Measurements from ENCODE around the gene ZFP82.

GRCh38 chr19:36371886-36372285, 46.6 kb downstream of the ZFP82 start:
- TF ChIP-seq, protein P1, sequence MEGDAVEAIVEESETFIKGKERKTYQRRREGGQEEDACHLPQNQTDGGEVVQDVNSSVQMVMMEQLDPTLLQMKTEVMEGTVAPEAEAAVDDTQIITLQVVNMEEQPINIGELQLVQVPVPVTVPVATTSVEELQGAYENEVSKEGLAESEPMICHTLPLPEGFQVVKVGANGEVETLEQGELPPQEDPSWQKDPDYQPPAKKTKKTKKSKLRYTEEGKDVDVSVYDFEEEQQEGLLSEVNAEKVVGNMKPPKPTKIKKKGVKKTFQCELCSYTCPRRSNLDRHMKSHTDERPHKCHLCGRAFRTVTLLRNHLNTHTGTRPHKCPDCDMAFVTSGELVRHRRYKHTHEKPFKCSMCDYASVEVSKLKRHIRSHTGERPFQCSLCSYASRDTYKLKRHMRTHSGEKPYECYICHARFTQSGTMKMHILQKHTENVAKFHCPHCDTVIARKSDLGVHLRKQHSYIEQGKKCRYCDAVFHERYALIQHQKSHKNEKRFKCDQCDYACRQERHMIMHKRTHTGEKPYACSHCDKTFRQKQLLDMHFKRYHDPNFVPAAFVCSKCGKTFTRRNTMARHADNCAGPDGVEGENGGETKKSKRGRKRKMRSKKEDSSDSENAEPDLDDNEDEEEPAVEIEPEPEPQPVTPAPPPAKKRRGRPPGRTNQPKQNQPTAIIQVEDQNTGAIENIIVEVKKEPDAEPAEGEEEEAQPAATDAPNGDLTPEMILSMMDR (IDR thresholded peaks at IDR 0.05; ENCODE audit: poor library complexity, severe bottlenecking) = no peak
- no peak for TF ChIP-seq POLR2AphosphoS5 (IDR thresholded peaks at IDR 0.05)
- TF ChIP-seq TAF1 (IDR thresholded peaks at IDR 0.05; ENCODE audit: low read depth) = no peak
- TF ChIP-seq EZH2 (IDR thresholded peaks at IDR 0.05; ENCODE audit: borderline replicate concordance, insufficient read depth, low read length, poor library complexity, severe bottlenecking) = no peak

Data from neural cell (in vitro differentiated cells).